ENCODE results near the gene ZBTB20. TPM values are rescaled to one million over a fixed set of nuclear protein-coding genes. Genes with fewer than 3 reads are reported as not detected.

ZBTB20 gene
- total and polyA plus RNA-seq, 2 donors (not counting 1 experiment from before 2014, with no cell fraction given): 4.0 to 22.5 TPM

GRCh38 chr3:114338651-114339357, 808.3 kb downstream of the ZBTB20 start:
- Histone ChIP-seq H3K79me2 (ENCODE audit: control insufficient read depth, insufficient read depth, low read length) (no peaks in the 10 kb centered on the region), H2AFZ (ENCODE audit: low read length) (no peak overlapping the region), H3K4me1 (ENCODE audit: control insufficient read depth, extremely low read depth, insufficient read depth, low read length) (no peaks in the 10 kb centered on the region), H3K9ac (ENCODE audit: insufficient read depth, low read length) (no peak overlapping the region), H3K36me3 (ENCODE audit: control insufficient read depth, insufficient read depth, low read length) (no peaks in the 10 kb centered on the region), H4K20me1 (ENCODE audit: control insufficient read depth, extremely low read depth, insufficient read depth, low read length) (no peaks in the 10 kb centered on the region), H3K27ac (ENCODE audit: insufficient read depth, low read length) (no peak overlapping the region), H3K27me3 (ENCODE audit: control insufficient read depth, insufficient read depth, low read length) (no peaks in the 10 kb centered on the region), H3K4me3 (replicated peaks in 1 of 4; ENCODE audit: control extremely low read depth in 1 of 4, insufficient read depth in 1 of 4, low read depth in 3 of 4, low read length in 4 of 4) (no peak overlapping the region), H3K4me2 (ENCODE audit: extremely low read depth, insufficient read depth, low read length) (no peak overlapping the region), H3K9me3 (ENCODE audit: control insufficient read depth, insufficient read depth, low read depth, low read length) (no peaks in the 10 kb centered on the region)
- DNase-seq (ENCODE audit: low read depth in 2 of 2): no peak
- TF ChIP-seq CTCF (conservative IDR thresholded peaks at IDR 0.05 in 1 of 2, IDR thresholded peaks at IDR 0.05 in 1 of 2; ENCODE audit: low read depth in 1 of 2, low read length in 2 of 2) (no peak), EZH2 (IDR thresholded peaks at IDR 0.05; ENCODE audit: low read length, missing control alignments) (no peak)

- H3K4me3 ChIP-seq (replicated peaks in 1 of 4; ENCODE audit: control extremely low read depth in 1 of 4, insufficient read depth in 1 of 4, low read depth in 3 of 4, low read length in 4 of 4): no peak overlapping the region
- no peaks in the 10 kb centered on the region for H3K27me3 ChIP-seq (ENCODE audit: control insufficient read depth, insufficient read depth, low read length)
- H3K36me3 ChIP-seq (ENCODE audit: control insufficient read depth, insufficient read depth, low read length): no peaks in the 10 kb centered on the region
- no peak overlapping the region for H3K9ac ChIP-seq (ENCODE audit: insufficient read depth, low read length)
- H4K20me1 ChIP-seq (ENCODE audit: control insufficient read depth, extremely low read depth, insufficient read depth, low read length): no peaks in the 10 kb centered on the region
- H3K79me2 ChIP-seq (ENCODE audit: control insufficient read depth, insufficient read depth, low read length): no peaks in the 10 kb centered on the region
- DNase-seq (ENCODE audit: low read depth in 2 of 2): no peak
- H3K4me1 ChIP-seq (ENCODE audit: control insufficient read depth, extremely low read depth, insufficient read depth, low read length): no peaks in the 10 kb centered on the region
- H3K27ac ChIP-seq (ENCODE audit: insufficient read depth, low read length): no peak overlapping the region
- no peak overlapping the region for H3K4me2 ChIP-seq (ENCODE audit: extremely low read depth, insufficient read depth, low read length)
- TF ChIP-seq CTCF (conservative IDR thresholded peaks at IDR 0.05 in 1 of 2, IDR thresholded peaks at IDR 0.05 in 1 of 2; ENCODE audit: low read depth in 1 of 2, low read length in 2 of 2) (no peak), EZH2 (IDR thresholded peaks at IDR 0.05; ENCODE audit: low read length, missing control alignments) (no peak)
- H3K9me3 ChIP-seq (ENCODE audit: control insufficient read depth, insufficient read depth, low read depth, low read length): no peaks in the 10 kb centered on the region
- H2AFZ ChIP-seq (ENCODE audit: low read length): no peak overlapping the region
These were observed 810.2 kb downstream of the ZBTB20 start for GRCh38 chr3:114336857-114337256.

- peak; percentile 11 to 38 for DNase-seq (ENCODE audit: low read depth in 2 of 2)
- no peak for TF ChIP-seq EZH2 (IDR thresholded peaks at IDR 0.05; ENCODE audit: low read length, missing control alignments)
- peak; percentile 5 to 41 for TF ChIP-seq CTCF (conservative IDR thresholded peaks at IDR 0.05 in 1 of 2, IDR thresholded peaks at IDR 0.05 in 1 of 2; ENCODE audit: low read depth in 1 of 2, low read length in 2 of 2)
- Histone ChIP-seq H4K20me1 (ENCODE audit: control insufficient read depth, extremely low read depth, insufficient read depth, low read length) (no peaks in the 10 kb centered on the region), H3K9ac (ENCODE audit: insufficient read depth, low read length) (no peak overlapping the region), H3K36me3 (ENCODE audit: control insufficient read depth, insufficient read depth, low read length) (no peaks in the 10 kb centered on the region), H3K79me2 (ENCODE audit: control insufficient read depth, insufficient read depth, low read length) (no peaks in the 10 kb centered on the region), H3K4me2 (ENCODE audit: extremely low read depth, insufficient read depth, low read length) (no peak overlapping the region), H3K27ac (ENCODE audit: insufficient read depth, low read length) (no peak overlapping the region), H3K27me3 (ENCODE audit: control insufficient read depth, insufficient read depth, low read length) (no peaks in the 10 kb centered on the region), H3K4me1 (ENCODE audit: control insufficient read depth, extremely low read depth, insufficient read depth, low read length) (no peaks in the 10 kb centered on the region), H3K9me3 (ENCODE audit: control insufficient read depth, insufficient read depth, low read depth, low read length) (no peaks in the 10 kb centered on the region), H2AFZ (ENCODE audit: low read length) (no peak overlapping the region), H3K4me3 (replicated peaks in 1 of 4; ENCODE audit: control extremely low read depth in 1 of 4, insufficient read depth in 1 of 4, low read depth in 3 of 4, low read length in 4 of 4) (no peak overlapping the region)
These were observed 810.9 kb downstream of the ZBTB20 start for GRCh38 chr3:114336122-114336697.
